Stimulated activated CD8-positive, alpha-beta memory T cell treated with anti-CD3 and anti-CD28 coated beads, Interleukin-12 subunit alpha, Interleukin-12 subunit beta, amount 100 ng/mL, for 1 hour (primary cell): ENCODE data around the gene SERPINB10.

Source experiments
- DNase-seq: peaks from one replicate; pipeline ENCODE4 v3.0.0-alpha.2; 2020; ENCODE audit warnings: low read depth

SERPINB10 gene

DNA sequence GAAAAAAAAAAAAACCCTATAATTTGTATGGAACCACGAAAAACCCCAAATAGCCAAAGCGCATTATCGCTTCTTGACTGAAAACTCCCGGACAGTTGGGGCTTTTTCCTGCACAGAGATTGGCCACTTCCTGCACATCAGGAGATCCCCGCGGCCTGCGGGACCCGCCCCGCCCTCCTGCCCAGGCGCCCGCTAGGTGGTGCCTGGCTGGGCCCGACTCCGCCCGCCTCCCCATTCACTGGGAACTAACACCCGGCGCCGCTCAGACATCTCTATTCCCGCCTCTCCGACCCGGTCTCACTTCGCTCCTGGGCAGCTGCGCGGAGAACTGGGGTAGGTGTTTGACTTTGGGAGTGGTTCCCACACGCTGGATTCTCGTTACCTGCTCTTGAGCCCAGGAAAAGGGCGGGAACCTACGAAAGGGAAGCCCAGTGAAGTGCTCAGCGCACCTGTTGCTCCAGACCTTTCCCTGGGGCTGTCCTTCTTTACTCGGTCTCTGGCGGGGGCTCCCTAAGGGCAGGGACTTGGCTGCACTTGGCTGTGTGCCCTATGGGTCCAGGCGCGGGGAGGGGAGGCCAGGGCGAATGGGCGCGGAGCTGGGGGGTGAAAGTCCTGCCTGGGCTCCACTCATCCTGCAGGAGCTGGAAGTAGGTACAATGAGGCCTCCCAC lies 41.4 kb downstream of the SERPINB10 start, which contains the start of gene HMSD:
Gene HMSD, plus strand, starts transcription at position 234 of the 670 bp plus-strand sequence. CDS start 4,155 bp downstream, outside the sequence.
- no peak for DNase-seq

DNA sequence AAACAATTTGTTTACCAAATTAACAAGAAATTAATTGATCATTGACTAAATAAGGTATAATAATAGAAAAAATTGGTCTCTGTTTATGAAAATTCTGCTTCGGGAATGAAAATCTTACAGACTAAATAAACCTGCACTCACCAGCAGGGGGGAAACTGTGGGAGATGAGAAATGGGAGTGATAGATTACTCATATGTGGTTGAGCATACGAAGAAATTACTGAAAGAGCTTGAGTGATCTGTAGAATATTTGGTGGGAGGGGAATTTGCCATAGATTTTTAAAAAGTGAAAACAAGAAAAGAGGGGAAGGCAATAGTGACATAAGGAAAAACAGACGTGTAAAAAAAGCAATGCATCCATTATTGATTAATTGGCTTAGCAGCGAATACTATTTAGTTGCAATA lies 43.5 kb downstream of the SERPINB10 start:
- no peak for DNase-seq

DNA sequence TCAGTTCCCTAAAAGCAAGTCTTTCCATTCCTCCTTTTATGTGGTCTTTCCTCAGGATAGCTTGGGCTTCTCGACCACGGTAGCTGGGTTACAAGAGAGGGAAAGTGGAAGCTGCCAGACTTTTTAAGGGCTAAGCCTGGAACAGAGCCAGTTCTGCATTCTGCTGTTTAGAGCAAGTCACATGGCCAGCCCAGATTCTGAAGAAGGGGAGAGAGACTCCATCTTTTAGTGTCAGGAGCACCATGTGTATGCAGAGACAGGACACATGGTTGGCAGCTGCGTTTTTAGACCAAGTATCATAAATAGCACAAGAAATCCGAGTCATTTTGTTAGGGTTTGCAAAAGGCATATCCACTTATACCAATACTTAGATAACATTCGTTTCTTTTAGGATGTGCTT lies 46.1 kb downstream of the SERPINB10 start:
- DNase-seq = no peak

DNA sequence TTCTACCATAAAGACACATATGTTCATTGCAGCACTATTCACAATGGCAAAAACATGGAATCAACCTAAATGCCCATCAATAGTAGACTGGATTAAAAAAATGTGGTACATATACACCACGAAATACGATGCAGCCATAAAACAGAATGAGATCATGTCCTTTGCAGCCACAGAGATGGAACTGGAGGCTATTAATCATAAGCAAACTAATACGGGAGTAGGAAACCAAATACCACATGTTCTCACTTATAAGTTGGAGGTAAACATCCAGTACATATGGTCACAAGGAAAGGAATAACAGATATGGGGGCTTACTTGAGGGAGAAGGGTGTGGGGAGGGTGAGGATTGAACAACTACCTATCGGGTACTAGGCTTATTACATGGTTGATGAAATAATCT lies 49.0 kb downstream of the SERPINB10 start:
- DNase-seq = no peak

DNA sequence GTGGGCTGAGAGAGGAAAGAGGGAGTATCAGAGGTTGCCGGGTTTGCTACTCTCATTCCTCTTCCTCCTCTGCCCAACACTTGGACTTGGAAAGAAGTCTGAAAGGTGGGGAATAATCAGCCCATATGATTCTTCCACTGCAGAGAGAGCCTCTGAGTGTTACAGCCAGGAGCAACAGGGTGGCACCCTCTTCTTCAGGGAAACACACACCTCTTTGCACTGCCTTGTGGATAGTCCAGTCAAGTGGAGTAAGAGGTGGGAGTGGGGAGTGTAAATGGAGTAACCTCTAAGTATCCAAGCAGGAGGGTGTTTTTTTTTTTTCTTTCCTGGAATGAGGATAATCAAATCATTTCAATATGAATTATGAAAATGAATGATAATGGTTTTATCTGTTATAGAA lies 53.1 kb downstream of the SERPINB10 start:
- no peak for DNase-seq

DNA sequence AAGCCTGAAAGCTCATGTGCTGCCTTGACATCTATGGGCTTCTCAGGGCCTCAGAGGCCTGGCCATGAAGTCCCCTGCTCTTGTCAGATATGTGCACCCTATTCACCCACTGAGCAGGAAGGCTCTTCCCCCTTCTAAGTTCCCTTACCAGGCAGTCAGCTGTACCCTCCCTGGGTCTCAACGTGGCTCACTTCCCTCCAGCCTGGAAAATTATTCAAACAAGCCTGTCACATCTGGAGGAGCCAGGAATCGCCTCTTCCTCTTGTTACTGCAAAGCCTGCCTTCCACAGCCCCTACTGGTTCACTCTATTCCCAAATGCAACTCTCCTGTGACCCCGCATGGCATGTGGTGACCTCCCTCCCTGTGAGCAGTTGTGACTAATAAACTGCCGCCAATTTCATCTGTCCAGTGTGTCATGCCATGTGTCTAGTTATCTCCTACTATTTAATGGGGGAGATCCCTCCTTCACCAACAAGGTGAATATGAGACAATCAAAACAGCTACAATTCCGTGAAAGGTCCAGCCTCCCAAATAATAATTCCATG lies 53.8 kb downstream of the SERPINB10 start:
- DNase-seq = no peak

DNA sequence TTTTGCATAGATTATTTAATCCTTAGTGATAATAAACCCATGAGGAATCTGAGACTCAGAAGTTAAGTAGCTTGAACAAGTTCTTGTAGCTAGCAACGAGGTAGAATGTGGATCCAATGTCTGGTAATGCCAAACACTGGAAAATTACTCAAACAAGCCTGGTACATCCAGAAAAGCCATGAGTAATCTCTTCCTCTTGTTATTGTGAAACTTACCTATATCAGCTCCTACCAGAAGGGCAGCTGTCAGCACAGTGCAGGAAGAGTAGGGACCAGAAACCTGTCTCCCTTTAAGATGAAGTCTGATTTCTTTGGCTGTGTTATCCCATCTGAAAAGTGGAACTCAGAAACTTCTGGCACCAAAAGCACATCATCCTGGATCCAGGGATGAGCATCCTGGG lies 54.4 kb downstream of the SERPINB10 start:
- DNase-seq = no peak

DNA sequence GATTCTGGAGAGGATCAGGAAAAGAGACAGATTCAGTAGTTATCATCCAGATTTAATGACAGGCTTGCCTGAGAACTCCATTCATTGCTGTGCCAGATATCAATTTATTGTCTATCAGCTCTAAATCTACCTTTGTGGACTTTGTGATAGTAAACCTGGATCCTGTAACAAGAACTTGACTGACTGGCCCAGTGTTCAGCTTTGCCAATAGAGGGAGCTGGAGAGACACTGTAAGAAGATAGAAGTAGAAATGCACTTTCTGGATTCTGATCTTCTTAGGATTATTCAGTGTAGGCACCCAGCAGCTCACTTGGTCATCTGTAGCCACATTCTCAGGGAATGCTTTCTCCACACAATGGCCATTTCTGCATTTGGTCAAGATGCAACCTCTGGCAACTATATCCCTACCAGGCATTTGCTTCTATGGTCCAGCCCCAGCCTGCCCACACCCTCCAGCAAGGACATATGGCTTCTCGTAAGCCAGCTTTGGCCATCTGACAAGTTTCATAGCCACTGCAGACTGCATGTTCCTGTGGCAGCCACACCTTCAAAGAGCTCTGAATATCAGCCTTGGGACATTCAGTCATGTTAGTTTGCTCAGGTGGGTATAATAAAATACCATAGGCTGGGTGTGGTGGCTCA lies 56.0 kb downstream of the SERPINB10 start:
- no peak for DNase-seq

DNA sequence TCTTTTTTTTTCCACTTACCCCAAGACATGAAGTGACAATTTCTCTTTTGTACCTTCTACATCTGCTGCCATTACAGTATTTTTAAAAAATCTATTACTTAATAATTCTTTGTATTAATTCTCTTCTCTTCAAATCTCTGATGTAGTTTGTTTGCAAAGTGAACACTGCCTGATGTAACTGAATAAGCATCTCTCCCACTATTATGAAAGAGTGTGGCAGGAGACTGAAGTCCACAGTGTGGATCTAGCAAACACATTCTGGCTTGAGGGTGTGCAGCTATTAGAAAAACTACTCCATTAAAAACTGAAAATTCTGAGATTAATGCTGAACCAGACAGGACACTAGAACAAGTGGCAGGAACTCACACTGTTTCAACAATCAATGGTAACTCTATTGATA lies 57.1 kb downstream of the SERPINB10 start:
- no peak for DNase-seq

DNA sequence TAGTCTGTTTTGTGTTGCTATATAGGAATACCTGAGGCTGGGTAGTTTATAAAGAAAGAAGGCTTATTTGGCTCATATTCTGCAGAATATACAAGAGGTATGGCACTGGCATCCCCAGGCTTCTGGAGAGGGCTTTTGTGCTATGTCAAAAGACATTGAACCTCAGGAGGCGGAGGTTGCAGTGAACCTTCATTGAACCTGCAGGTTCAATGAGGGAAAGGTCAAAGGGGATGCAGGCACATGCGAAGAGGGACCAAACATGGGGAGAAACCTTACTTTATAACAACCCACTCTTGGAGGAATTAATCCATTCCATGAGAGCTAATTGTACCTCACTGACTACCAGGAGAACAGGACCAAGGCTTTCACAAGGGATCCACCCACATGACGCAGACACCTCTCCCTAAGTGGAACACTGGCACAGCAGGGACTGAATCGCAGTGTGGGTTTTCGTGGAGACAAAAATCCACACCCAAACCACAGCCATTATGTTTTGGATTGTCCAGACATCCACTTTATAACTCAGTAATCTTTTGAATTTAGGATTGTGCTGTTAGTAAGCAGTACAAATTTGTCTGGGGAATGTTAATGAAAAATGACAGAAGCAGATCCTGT lies 58.1 kb downstream of the SERPINB10 start:
- no peak for DNase-seq

DNA sequence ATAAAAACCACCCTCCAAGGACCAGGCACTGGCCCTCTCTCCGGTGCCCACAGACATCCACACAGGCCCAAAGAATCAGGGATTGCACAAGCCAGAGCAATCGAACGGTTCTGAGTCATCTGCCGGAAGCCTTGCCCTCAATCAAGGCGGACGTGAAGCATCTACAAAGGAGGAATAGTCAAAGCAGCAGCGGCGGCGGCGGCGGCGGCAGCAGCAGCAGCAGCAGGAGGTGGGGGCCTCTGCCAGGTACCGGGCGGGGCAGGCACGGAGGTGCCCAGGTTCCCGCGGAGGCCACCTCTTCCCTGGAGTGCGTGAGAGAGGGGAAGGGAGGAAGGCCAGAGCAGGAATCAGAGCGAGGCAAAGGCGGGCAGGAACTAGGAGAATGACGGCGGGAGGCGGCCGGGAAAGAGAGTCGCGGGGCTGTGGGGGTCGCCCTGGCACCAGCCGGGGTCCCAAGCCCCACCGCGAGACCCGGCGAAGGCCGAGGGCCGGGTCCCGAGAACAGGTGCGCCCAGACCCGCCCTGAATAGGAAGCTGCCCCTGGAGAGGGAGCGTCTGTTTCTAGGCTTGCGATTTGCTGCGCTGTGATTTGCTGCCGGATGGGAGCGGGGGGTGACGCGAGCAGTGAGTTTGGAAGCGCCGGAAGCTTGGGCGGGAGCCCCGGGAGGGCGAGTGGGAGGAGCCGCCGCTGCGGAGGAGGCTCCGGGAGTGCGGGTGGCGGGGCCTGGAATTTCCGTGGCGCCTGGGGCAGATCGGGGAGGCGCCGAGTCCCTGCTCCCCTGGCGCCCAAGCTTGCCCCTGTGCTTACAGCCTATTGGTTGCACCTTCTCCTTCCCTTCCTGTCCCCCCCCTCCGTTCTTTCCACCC lies 62.4 kb downstream of the SERPINB10 start, which contains the start of gene SERPINB8:
Gene SERPINB8, plus strand, starts transcription at position 140 of the 867 bp plus-strand sequence. CDS start 8,228 bp downstream, outside the sequence.
- peak; percentile 61 for DNase-seq

DNA sequence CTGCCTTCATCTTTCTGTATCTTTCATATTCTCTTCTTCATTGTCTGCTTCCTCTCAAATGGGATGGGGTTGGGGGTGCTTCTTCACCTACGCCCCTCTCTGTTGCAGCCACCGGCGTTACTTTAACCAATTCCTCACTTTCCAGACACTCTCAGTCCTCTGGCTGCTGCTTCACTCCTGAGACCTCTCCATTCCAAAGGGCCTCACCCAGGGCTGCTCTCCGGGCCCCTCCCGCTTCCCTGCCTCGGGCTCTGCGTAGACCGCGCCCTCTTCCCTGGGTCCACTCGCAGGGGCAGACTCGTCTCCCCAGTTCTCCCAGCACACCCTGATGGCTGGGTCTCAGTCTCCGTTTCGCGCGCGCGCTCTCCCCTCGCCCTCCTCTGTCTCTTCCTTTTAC lies 63.0 kb downstream of the SERPINB10 start:
- no peak for DNase-seq

DNA sequence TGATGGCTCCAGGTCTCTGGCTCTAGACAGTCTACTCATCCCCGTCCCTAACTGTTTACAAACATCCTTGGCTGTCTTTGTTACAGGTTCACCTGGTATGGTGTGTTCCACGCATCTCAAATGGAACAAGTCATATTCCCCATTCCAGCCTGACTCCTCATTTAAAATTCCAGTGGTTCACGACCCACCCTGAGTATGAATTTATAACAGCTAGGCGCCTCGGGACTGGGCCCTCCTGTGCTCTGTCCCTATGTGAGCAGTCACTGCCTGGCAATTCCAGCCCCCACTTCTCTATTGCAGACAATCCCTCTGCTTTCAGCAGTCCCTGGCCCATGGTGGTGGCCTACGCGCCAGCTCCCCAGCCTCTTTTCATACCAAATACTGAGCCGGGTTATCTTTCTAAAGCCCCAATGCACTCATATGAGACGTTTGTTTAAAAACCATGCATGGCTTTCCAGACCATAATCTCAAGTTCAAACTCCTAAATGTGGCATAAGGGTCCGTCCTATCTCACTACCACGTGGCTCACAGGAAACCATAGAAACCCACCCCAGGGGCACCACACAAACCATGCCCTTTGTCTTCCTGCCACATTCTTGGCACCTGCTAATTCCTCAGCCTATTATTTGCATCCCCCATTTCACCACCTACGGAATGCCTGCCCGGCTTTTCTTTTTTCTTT lies 63.7 kb downstream of the SERPINB10 start:
- DNase-seq = no peak

DNA sequence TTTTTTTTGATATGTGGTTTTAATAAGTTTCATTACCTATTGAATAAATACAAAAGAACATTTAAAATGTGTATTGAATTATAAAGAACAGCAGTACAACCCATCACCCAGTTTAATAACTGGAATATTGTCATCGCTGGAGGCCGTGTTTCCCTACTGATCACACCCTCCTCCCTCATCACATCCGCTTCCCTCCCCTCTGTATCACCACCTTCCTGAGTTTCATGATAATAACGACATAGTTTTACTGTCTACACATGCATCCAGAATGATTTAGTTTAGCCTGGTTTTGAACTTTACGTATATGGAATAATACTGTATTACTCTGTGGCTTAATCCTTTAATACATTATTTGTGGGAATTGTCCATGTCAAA lies 64.2 kb downstream of the SERPINB10 start:
- no peak for DNase-seq

DNA sequence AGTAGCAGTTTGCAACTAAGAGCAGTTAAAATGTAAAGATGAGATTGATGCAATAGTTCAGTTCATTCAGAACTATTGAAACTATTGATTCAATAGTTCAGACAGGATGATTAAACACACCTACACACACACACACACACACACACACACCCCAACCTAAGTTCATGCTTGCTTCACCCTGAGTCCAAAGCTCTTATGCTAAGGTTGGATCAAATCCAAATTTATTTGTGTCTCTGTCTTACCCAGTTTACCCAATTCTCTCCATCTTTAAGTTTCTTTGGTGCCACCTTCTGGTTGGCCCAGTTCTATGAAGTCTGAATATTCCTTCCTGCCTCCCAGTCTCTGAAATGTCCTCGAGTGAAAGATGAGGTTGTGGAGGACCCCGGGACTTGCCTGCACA lies 67.2 kb downstream of the SERPINB10 start:
- no peak for DNase-seq

DNA sequence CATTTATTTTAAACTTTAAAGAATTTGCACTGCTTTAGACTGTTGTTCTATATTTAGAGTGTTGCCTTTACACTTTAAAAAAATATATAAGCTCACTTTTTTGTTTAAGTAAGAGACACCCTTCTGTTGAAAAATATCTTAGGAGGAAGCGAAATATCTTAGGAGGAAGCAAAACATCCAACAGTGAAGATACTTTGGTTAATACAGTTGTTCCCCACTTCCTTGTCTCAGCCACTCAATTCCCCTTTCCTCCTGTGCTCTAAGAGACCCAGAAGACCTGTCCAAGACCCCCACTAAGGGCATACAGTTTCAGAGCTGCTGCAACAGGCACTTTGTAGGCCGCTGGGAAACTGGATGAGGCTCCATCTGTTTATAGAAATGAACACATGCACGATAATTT lies 67.9 kb downstream of the SERPINB10 start:
- no peak for DNase-seq

DNA sequence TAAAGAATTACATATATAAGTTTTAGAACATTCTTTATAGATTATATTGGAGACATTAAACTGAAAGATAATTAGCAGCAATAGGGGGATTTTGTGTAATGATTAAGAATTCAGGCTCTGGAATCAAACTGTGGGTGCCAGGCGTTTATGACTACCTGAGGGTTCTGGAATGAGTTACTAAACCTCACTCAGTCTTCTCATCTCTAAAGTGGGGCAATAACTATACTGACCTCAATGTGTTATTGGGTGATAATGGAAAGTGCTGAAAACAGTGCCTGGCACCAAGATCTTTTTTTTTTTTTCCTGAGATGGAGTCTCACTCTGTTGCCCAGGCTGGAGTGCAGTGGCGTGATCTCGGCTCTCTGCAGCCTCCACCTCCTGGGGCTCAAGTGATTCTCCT lies 69.3 kb downstream of the SERPINB10 start:
- no peak for DNase-seq

DNA sequence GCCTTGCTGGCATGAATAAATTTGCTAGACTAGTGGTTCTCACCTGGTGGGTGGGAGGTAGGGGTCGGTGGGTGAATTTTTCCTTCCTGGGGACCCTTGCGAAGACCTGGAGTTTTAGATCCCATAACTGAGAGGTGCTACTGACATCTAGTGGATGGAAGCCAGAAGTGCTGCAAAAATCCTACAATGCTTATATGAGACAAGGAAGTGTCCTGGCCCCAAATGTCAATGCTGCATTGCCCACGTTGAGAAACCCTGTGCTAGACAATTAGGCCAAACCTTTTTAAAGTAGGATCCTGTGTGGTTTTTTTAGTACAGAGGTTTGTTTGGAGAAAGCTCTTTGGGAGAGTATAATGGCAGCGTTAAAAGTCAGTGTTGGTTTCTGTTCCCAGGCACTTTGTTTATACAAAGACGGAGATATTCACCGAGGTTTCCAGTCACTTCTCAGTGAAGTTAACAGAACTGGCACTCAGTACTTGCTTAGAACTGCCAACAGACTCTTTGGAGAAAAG lies 71.7 kb downstream of the SERPINB10 start:
- DNase-seq = peak; percentile 11

DNA sequence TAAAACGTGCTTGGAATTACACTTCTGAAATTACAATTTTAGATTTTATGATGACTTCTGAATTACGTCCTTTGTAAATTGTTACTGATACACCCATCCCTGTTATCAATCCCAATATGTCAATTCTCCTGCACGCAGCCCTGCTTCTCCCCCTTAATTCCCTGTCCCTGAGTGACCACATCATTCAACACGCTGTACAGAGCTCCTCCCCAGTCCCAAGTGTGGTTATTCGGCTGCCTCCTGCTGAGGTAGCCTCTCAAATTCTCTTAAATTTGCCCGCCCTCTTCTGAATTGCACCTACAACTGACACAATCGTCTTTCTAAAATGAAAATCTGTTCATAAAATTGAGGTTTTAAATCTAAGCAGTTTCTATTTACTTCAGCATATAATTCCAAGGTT lies 72.3 kb downstream of the SERPINB10 start:
- no peak for DNase-seq

DNA sequence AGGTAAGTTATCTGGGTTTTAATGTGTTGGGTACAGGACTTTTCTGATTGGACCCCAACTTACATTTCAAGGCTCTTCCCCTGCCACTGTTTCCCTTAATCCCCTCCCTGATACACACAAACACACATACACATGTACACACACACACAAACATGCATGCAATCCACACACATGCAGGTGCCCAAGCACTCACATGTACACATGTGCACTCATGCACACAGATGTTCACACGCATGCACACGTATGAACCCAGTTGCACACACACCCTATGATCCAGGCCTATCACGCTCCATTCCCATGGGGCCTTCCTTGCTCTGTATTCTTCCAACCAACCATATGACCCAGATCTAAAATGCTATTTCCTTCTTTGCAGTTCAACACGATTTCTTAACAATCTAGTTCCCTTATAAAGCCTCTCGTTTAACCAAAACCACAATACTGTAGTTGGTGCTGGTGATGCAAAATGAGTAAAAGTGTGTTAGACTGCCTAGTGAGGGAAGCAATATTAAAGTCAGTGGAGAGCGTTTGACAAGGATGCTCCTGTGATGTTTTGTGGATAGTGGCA lies 73.2 kb downstream of the SERPINB10 start:
- DNase-seq = no peak

DNA sequence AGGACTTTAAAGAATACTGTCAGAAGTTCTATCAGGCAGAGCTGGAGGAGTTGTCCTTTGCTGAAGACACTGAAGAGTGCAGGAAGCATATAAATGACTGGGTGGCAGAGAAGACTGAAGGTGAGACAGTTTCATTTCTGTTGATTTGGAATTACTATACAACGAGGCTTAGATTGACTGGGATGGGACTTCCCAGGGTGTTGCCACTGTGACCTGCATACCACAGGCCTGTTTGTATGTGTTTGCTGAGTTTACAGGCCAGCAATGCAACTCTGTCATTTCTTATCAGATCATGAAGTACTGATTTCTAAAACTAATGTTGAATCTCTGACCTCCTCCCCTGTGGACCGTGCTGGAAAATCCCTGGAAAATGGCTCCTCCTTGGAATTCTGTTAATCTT lies 74.0 kb downstream of the SERPINB10 start:
- DNase-seq = no peak
